Upper lobe of left lung (tissue), 4 donors: ENCODE results near the gene ANKIB1.

Source experiments
- EP300 ChIP-seq, 4 donors: sonication (generic); formaldehyde crosslinking; IDR thresholded peaks; one replicate each; pipeline ENCODE4 v1.5.1; 2017; ENCODE audit warnings: antibody characterized with exemption in 4 of 4, control low read depth in 2 of 4
- POLR2A ChIP-seq, 4 donors: fragments of 450-650 bp; IDR thresholded peaks; one replicate each; pipeline ENCODE4 v1.5.1; 2016 to 2017; ENCODE audit warnings: antibody characterized with exemption in 4 of 4, mild to moderate bottlenecking in 2 of 4
- POLR2AphosphoS5 ChIP-seq, 2 donors: sonication (generic); formaldehyde crosslinking; IDR thresholded peaks; one replicate each; pipeline ENCODE4 v1.5.1; 2017; ENCODE audit warnings: antibody characterized with exemption in 2 of 2
- TF ChIP-seq, protein P1 (sequence below), 6 experiments: fragments of 450-650 bp in 4 of 6; fragments of 200-600 bp in 2 of 6; sonication (generic) in 2 of 6; IDR thresholded peaks; one replicate each; pipeline ENCODE4 v1.5.1; 2016 to 2019; ENCODE audit warnings: antibody characterized with exemption in 6 of 6

DNA sequence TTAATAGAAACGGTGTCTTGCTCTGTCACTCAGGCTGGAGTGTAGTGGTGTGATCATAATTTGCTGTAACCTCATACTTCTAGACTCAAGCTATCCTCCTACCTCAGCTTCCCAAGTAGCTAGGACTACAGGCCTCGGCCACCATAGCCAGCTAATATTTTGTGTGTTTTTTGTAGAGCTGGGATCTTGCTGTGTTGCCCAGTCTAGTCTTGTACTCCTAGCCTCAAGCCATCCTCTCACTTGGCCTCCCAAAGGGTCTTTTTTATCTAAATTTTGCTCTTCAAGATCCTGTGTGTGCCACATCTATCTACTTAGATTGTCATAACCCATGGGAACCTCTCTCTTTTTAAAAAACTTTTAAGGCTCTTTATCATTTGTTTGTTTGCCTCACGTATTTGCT, 50.5 kb downstream of the ANKIB1 start:
- TF ChIP-seq POLR2A (IDR thresholded peaks at IDR 0.05) (no peak), POLR2AphosphoS5 (IDR thresholded peaks at IDR 0.05) (no peak), EP300 (IDR thresholded peaks at IDR 0.05) (no peak)
- TF ChIP-seq, protein P1, sequence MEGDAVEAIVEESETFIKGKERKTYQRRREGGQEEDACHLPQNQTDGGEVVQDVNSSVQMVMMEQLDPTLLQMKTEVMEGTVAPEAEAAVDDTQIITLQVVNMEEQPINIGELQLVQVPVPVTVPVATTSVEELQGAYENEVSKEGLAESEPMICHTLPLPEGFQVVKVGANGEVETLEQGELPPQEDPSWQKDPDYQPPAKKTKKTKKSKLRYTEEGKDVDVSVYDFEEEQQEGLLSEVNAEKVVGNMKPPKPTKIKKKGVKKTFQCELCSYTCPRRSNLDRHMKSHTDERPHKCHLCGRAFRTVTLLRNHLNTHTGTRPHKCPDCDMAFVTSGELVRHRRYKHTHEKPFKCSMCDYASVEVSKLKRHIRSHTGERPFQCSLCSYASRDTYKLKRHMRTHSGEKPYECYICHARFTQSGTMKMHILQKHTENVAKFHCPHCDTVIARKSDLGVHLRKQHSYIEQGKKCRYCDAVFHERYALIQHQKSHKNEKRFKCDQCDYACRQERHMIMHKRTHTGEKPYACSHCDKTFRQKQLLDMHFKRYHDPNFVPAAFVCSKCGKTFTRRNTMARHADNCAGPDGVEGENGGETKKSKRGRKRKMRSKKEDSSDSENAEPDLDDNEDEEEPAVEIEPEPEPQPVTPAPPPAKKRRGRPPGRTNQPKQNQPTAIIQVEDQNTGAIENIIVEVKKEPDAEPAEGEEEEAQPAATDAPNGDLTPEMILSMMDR (IDR thresholded peaks at IDR 0.05), result no peak
